Ovary (tissue), 9 donors: ENCODE measurements around the gene OR10K1. TPM values are rescaled to one million over a fixed set of nuclear protein-coding genes. Genes with fewer than 3 reads are reported as not detected.

Experiments used
- DNase-seq, 5 donors: peaks; one replicate each; pipeline ENCODE4 v3.0.0-alpha.2; 2019 to 2020
- H3K27ac ChIP-seq, 2 donors: fragments of 200-600 bp; one replicate each; pipeline versions ENCODE4 v1.5.1 to v1.8.0; 2019 to 2022
- H3K27me3 ChIP-seq: fragments of 200-600 bp; one replicate; pipeline ENCODE4 v1.8.0; 2022
- H3K36me3 ChIP-seq: fragments of 200-600 bp; sonication (generic); one replicate; pipeline ENCODE4 v1.5.1; 2019
- H3K4me1 ChIP-seq: one replicate; pipeline ENCODE4 v1.8.1; 2013; ENCODE audit warnings: mild to moderate bottlenecking, moderate library complexity; ENCODE audit not compliant: insufficient read depth
- H3K4me3 ChIP-seq: fragments of 200-600 bp; sonication (generic); one replicate; pipeline ENCODE4 v1.5.1; 2017
- H3K9me3 ChIP-seq, 2 donors: fragments of 200-600 bp in 1 of 2; sonication (generic) in 1 of 2; one replicate each; pipeline versions ENCODE4 v1.5.1 to v1.8.1; 2013 to 2019; ENCODE audit warnings: mild to moderate bottlenecking in 1 of 2, moderate library complexity in 1 of 2
- EP300 ChIP-seq: sonication (generic); formaldehyde crosslinking; IDR thresholded peaks from one replicate; pipeline ENCODE4 v1.6.1; 2017; ENCODE audit warnings: antibody characterized with exemption
- POLR2A ChIP-seq: fragments of 450-650 bp; IDR thresholded peaks from one replicate; pipeline ENCODE4 v1.6.1; 2017; ENCODE audit warnings: antibody characterized with exemption, mild to moderate bottlenecking, moderate library complexity
- WGBS, 3 donors: extraction: QIAGEN DNeasy Blood & Tissue Kit in 1 of 3; methylation state at CpG; one replicate each; pipeline versions ENCODE4 v1.1.5 to v1.1.7; 2013 to 2017; 5-methylcytosine and 5-hydroxymethylcytosine counted together
- intact Hi-C, 4 donors: fragments of 100-400 bp; cut with DNase I; formaldehyde crosslinking; loops; one replicate each; pipeline versions ENCODE4 v1.11.0 to v1.15.1; 2022 to 2023
- polyA plus RNA-seq, 2 donors: library from polyadenylated mRNA; stranded (reverse); fragments of 200-250 nt in 1 of 2; fragments of 350-450 nt in 1 of 2; fragmentation: Illumina TruSeq in 1 of 2; extraction: RNeasy Lipid Tissue Mini Kit (QIAGEN cat#74804) in 1 of 2; gene quantifications; one replicate each; pipeline ENCODE4 v1.2.3, GENCODE V29; 2013 to 2014
- total RNA-seq, 7 donors: library from RNA; depleted of rRNA in 2 of 7; stranded (reverse); fragments of >200 nt in 2 of 7; fragmentation: NEBNext Ultra II Directional in 3 of 7; extraction: Animal tissue kit (Norgen Biotek cat#: 25700) in 3 of 7; gene quantifications; one replicate each; pipeline versions ENCODE4 v1.1.0 to v1.2.4, GENCODE V29; 2016 to 2023
- TF ChIP-seq, protein P1 (sequence below), 3 donors: fragments of 450-650 bp in 2 of 3; fragments of 200-600 bp in 1 of 3; IDR thresholded peaks; one replicate each; pipeline versions ENCODE4 v1.5.1 to v1.8.0; 2016 to 2022; ENCODE audit warnings: antibody characterized with exemption in 3 of 3, mild to moderate bottlenecking in 1 of 3
- donor health status: DM: no; HTN: no; CAD: no; lungs with moderate emphysema.
- donor health status: DM: no; HTN: no; CAD: no.
- donor health status: Bipolar disorder and iron deficiency.
- donor health status: DM: yes; HTN: yes; CAD: no.
- donor health status: DM: no; HTN: no; CAD: no.
- donor health status: DM: yes; HTN: yes; CAD: no.

Gene OR10K1
- total and polyA plus RNA-seq, 9 donors = not detected

DNA sequence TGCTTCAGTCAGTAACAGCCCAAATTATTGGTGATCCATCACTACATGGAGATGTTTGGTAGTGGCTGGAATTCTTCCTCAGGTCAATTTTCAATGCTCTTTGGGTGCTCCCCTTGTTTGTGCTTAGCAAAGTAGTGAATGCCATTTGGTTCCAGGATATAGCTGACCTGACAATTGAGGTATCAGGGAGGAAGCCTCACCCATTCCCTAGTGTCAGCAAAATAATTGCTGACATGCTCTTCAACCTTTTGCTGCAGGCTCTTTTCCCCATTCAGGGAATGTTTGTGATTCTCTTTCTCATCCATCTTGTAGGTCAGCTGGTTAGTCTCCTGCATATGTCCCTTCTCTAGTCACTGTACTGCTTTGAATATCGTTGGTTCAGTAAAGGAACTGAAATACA is 7.1 kb upstream of the OR10K1 start:
- no peak overlapping the region for H3K4me3 ChIP-seq
- H3K9me3 ChIP-seq = no peaks in the 10 kb centered on the region
- H3K27me3 ChIP-seq = no peaks in the 10 kb centered on the region
- 86 to 97% (median 92%) methylated on average over 1 of the region's 1 CpG for WGBS, 3 donors
- H3K36me3 ChIP-seq = no peaks in the 10 kb centered on the region
- DNase-seq = no peak
- no peak for TF ChIP-seq EP300
- TF ChIP-seq POLR2A = no peak
- TF ChIP-seq, protein P1, sequence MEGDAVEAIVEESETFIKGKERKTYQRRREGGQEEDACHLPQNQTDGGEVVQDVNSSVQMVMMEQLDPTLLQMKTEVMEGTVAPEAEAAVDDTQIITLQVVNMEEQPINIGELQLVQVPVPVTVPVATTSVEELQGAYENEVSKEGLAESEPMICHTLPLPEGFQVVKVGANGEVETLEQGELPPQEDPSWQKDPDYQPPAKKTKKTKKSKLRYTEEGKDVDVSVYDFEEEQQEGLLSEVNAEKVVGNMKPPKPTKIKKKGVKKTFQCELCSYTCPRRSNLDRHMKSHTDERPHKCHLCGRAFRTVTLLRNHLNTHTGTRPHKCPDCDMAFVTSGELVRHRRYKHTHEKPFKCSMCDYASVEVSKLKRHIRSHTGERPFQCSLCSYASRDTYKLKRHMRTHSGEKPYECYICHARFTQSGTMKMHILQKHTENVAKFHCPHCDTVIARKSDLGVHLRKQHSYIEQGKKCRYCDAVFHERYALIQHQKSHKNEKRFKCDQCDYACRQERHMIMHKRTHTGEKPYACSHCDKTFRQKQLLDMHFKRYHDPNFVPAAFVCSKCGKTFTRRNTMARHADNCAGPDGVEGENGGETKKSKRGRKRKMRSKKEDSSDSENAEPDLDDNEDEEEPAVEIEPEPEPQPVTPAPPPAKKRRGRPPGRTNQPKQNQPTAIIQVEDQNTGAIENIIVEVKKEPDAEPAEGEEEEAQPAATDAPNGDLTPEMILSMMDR (IDR thresholded peaks at IDR 0.05) = no peak
- intact Hi-C loops = no loop called here
- no peak overlapping the region for H3K27ac ChIP-seq
- no peaks in the 10 kb centered on the region for H3K4me1 ChIP-seq

DNA sequence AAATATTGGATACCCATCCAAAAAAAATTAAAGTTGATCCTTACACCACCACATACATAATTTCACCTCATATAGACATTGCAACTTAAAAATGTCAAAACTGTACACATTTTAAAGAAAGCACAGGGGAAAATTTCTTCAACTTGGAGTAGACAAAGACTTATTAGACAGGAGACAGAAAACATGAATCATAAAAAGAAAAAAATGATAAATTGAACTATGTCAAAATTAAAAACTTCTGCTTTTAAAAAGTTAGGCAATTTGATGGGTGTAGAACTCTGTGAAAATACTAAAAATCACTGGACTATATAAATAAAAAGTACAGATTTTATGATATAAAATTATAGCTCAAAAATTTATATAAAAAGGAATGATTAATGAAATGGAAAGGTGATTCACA is 4.4 kb upstream of the OR10K1 start:
- H3K27ac ChIP-seq = no peak overlapping the region
- intact Hi-C loops = no loop called here
- H3K36me3 ChIP-seq = no peaks in the 10 kb centered on the region

DNA sequence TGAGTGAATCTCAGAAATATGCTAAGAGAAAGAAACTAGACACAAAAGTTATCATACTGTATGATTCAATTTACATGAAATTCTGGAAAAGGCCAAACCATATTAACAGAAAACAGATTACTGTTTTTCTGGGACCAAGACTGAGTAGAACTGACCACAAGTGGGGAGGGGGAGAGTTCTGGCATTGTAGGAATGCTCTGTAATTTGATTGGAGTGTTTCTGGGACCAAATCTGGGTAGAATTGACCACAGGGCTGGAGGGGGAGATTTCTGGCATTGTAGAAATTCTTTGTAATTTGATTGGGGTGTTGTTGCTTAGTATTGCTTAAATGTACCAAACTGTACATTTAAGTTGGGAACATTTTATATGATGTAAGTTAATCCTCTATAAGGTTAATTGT is 3.4 kb upstream of the OR10K1 start:
- H3K27ac ChIP-seq = no peak overlapping the region
- intact Hi-C loops = no loop called here
- DNase-seq = no peak
- H3K4me1 ChIP-seq = no peaks in the 10 kb centered on the region
- no peaks in the 10 kb centered on the region for H3K36me3 ChIP-seq
- no peak overlapping the region for H3K4me3 ChIP-seq
- no peak for TF ChIP-seq EP300
- TF ChIP-seq POLR2A = no peak
- TF ChIP-seq, protein P1 (IDR thresholded peaks at IDR 0.05) = no peak
- H3K9me3 ChIP-seq = no peaks in the 10 kb centered on the region
- H3K27me3 ChIP-seq = no peaks in the 10 kb centered on the region

More for the DNA sequence above, 4.4 kb upstream of the OR10K1 start:
- Histone ChIP-seq H3K9me3 (no peaks in the 10 kb centered on the region), H3K27me3 (no peaks in the 10 kb centered on the region), H3K4me1 (no peaks in the 10 kb centered on the region), H3K4me3 (no peak overlapping the region)
- DNase-seq = no peak
- TF ChIP-seq EP300 (no peak), POLR2A (no peak)
- TF ChIP-seq, protein P1 (IDR thresholded peaks at IDR 0.05) = no peak

DNA sequence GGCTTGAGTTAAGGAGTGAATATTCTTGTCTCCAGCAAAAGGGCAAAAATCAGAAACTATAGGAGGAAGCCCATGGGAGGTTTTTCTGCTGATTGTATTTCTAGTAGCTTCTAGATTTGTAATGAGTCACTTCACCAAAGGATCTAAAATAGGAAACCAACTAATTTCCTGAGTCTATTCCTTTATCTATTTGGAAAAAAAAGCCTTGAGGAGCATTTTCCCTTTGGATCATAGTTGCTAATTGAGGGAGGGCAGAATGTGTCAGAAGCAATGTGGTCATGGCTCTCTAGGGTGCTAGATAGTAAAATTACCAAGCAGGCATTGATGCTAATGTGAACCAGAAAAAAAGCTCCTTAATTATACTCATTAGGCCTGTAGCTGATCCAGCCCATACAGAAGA is 10.3 kb downstream of the OR10K1 start, which contains the start of gene OR10R2:
TSS of gene OR10R2 (plus strand) at position 301 of the 400 bp plus-strand sequence. CDS start 106 bp downstream, outside the sequence.
- no peak for TF ChIP-seq EP300
- TF ChIP-seq, protein P1 (IDR thresholded peaks at IDR 0.05) = no peak
- no peak for TF ChIP-seq POLR2A
- intact Hi-C loops = no loop called here
- H3K4me1 ChIP-seq = no peaks in the 10 kb centered on the region
- no peak within 1 kb of the TSS for H3K27ac ChIP-seq
- peaks cover 2% of the 10 kb centered on the region for H3K27me3 ChIP-seq
- H3K4me3 ChIP-seq = no peak within 1 kb of the TSS
- H3K9me3 ChIP-seq = no peaks in the 10 kb centered on the region
- no peaks in the 10 kb centered on the region for H3K36me3 ChIP-seq
- DNase-seq = no peak

DNA sequence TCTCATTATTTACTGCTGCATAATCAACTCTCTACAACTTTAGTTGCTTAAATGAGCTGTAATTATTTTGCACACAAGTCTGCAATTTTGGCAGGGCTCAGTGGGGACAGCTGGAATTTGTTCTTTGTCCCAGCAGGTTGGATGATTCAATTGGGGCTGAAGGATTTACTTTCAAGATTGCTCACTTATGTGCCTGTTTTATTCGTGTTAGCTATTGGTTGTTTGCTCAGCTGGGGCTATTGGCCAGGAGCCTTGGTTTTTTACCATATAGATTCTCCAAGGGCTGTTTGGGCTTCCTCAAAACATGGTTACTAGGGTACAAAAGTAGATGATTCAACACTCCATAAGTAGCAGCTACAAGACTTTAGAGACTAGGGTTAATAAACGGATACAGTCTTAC is 23.8 kb downstream of the OR10K1 start:
- no peaks in the 10 kb centered on the region for H3K9me3 ChIP-seq
- no peak for DNase-seq
- TF ChIP-seq, protein P1 (IDR thresholded peaks at IDR 0.05) = no peak
- TF ChIP-seq EP300 = no peak
- no peak overlapping the region for H3K4me3 ChIP-seq
- no peaks in the 10 kb centered on the region for H3K27me3 ChIP-seq
- H3K27ac ChIP-seq = no peak overlapping the region
- H3K36me3 ChIP-seq = no peaks in the 10 kb centered on the region
- 17 to 37% (median 18%) methylated on average over 2 of the region's 2 CpGs for WGBS, 3 donors
- H3K4me1 ChIP-seq = no peaks in the 10 kb centered on the region
- intact Hi-C loops = no loop called here
